ENCODE data around the gene ATF7.

ATF7 gene

DNA sequence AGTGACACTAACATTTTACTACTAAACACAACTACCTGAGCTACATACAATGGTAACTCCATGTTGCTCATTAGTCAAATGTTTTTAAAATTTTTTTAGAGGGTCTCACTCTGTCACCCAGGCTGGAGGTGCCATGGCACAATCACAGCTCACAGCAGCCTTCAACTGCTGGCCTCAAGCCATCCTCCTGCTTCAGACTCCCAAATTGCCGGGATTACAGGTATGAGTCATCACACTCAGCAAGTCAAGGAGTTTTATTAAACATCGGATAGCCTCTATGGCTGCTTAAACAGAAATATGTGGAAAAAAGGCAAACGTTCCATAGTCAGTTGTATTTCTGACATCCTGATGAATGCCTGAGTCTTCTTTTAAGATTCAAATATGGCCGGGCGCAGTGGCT lies 107.8 kb downstream of the ATF7 start:
- Histone ChIP-seq H3K27ac (ENCODE audit: extremely low read depth, low read depth, low read length) (no peak overlapping the region), H3K36me3 (ENCODE audit: control insufficient read depth in 2 of 2, insufficient read depth in 1 of 2, low read length in 2 of 2) (peaks cover 25 to 78% of the 10 kb centered on the region in 2 experiments), H3K4me3 (ENCODE audit: low read depth, low read length) (no peak overlapping the region), H3K9me3 (ENCODE audit: control insufficient read depth, insufficient read depth, low read depth, low read length) (no peaks in the 10 kb centered on the region), H3K4me1 (ENCODE audit: control insufficient read depth, insufficient read depth, low read length) (no peaks in the 10 kb centered on the region)
- TF ChIP-seq ZNF791 (tag by site-specific recombination; IDR thresholded peaks at IDR 0.05) = no peak
- TF ChIP-seq, protein P1, sequence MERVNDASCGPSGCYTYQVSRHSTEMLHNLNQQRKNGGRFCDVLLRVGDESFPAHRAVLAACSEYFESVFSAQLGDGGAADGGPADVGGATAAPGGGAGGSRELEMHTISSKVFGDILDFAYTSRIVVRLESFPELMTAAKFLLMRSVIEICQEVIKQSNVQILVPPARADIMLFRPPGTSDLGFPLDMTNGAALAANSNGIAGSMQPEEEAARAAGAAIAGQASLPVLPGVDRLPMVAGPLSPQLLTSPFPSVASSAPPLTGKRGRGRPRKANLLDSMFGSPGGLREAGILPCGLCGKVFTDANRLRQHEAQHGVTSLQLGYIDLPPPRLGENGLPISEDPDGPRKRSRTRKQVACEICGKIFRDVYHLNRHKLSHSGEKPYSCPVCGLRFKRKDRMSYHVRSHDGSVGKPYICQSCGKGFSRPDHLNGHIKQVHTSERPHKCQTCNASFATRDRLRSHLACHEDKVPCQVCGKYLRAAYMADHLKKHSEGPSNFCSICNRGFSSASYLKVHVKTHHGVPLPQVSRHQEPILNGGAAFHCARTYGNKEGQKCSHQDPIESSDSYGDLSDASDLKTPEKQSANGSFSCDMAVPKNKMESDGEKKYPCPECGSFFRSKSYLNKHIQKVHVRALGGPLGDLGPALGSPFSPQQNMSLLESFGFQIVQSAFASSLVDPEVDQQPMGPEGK (tag by site-specific recombination; IDR thresholded peaks at IDR 0.05) = no peak
- TF ChIP-seq ZNF610 (tag by site-specific recombination; IDR thresholded peaks at IDR 0.05; ENCODE audit: borderline replicate concordance) = no peak
- peak; percentile 67; the same call in 1 of the 2 replicates for TF ChIP-seq ZNF10 (tag by site-specific recombination; IDR thresholded peaks at IDR 0.05)
- TF ChIP-seq ZXDB (tag by site-specific recombination; IDR thresholded peaks at IDR 0.05) = no peak
- no peak for TF ChIP-seq ZFP37 (tag by site-specific recombination; IDR thresholded peaks at IDR 0.05)
- TF ChIP-seq KLF8 (tag by site-specific recombination; IDR thresholded peaks at IDR 0.05) = 0 out of 2 replicates have a peak, but pooled peaks have one; percentile 34
- TF ChIP-seq ZNF660 (tag by site-specific recombination; IDR thresholded peaks at IDR 0.05) = 0 out of 2 replicates have a peak, but pooled peaks have one; percentile 20
- TF ChIP-seq ZNF843 (tag by site-specific recombination; IDR thresholded peaks at IDR 0.05) = no peak
- TF ChIP-seq ZNF530 (tag by site-specific recombination; IDR thresholded peaks at IDR 0.05; ENCODE audit: low read depth) = no peak
- ChIA-PET CTCF (interaction anchor here (2.3 kb wide), 1 partner anchor 10 kb away, joined by 18 read pairs; the partner anchor contains the start of gene NPFF), POLR2A (no interaction called here)

DNA sequence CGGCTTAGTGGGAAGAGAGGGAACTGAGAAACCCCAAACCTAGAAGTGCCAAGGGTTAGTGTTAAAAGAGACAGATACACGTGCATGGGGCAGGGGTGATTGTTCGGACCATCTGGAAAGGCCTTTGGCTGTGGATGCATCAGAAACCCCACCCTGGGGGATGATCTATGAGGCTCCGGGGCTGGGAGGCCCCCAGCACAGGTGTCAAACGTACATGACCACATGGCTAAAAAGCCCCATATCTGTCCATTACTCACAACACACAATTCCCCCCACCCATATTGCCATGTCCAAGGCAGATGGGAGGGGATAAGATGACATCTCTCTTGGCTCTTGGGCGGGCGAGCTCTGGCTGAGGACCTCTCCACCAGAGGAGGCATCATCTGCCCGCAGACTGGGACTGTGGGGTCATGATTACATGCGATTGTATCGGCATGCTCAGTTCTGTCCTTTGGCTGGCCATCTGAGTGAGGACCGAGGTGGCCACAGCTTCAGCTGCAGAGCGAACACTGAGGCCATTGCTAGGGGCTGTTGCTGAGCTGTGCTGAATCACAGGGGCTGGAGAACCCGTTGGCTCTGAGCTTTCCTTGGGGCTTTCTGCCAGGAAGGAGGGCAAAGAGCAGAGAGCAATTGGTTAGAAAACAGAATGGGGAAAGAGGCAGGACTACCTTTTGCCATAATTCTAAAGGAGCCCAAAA lies 109.3 kb downstream of the ATF7 start:
- no peak overlapping the region for H3K4me3 ChIP-seq (ENCODE audit: low read depth, low read length)
- POLR2A ChIA-PET = no interaction called here
- no peaks in the 10 kb centered on the region for H3K9me3 ChIP-seq (ENCODE audit: control insufficient read depth, insufficient read depth, low read depth, low read length)
- H3K36me3 ChIP-seq (ENCODE audit: control insufficient read depth in 2 of 2, insufficient read depth in 1 of 2, low read length in 2 of 2) = peaks cover 25 to 80% of the 10 kb centered on the region in 2 experiments
- H3K27ac ChIP-seq (ENCODE audit: extremely low read depth, low read depth, low read length) = no peak overlapping the region
- TF ChIP-seq ZNF23 (tag by site-specific recombination; IDR thresholded peaks at IDR 0.05; ENCODE audit: borderline replicate concordance) (no peak), ZNF624 (tag by site-specific recombination; IDR thresholded peaks at IDR 0.05) (no peak), ZNF549 (tag by site-specific recombination; IDR thresholded peaks at IDR 0.05) (no peak), YY1 (tag by site-specific recombination; IDR thresholded peaks at IDR 0.05) (no peak), ZFP69B (tag by site-specific recombination; IDR thresholded peaks at IDR 0.05) (no peak), ZNF843 (tag by site-specific recombination; IDR thresholded peaks at IDR 0.05) (no peak), SETDB1 (IDR thresholded peaks at IDR 0.05; ENCODE audit: insufficient read length, low read length) (no peak), ZNF473 (tag by site-specific recombination; IDR thresholded peaks at IDR 0.05) (no peak)
- CTCF ChIA-PET = no interaction called here
- H3K4me1 ChIP-seq (ENCODE audit: control insufficient read depth, insufficient read depth, low read length) = no peaks in the 10 kb centered on the region

DNA sequence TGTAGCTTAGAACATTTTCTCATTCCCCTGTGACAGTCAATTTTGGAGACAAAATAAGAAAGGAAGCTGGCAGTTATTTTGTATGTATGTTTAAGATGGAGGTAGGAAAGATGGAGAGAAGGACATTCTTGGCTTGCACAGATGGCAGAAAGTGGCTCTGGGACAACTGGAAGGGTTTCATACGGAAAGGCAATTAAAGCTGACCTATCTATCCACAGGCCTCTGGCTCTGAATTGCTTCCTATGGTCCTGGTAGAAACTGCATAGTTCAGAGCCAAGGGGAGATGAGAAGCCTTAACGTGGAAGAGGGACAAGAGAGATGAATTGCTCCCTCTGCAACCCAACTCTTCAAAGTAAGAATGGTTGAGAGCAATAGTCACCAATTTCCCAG lies 110.9 kb downstream of the ATF7 start:
- Histone ChIP-seq H3K9me3 (ENCODE audit: control insufficient read depth, insufficient read depth, low read depth, low read length) (no peaks in the 10 kb centered on the region), H3K4me3 (ENCODE audit: low read depth, low read length) (no peak overlapping the region), H3K36me3 (ENCODE audit: control insufficient read depth in 2 of 2, insufficient read depth in 1 of 2, low read length in 2 of 2) (peaks cover 17 to 77% of the 10 kb centered on the region in 2 experiments), H3K4me1 (ENCODE audit: control insufficient read depth, insufficient read depth, low read length) (no peaks in the 10 kb centered on the region), H3K27ac (ENCODE audit: extremely low read depth, low read depth, low read length) (no peak overlapping the region)
- ChIA-PET POLR2A (interaction anchor here (1.2 kb wide), 1 partner anchor 14 kb away, joined by 3 read pairs; the partner anchor contains the start of gene TARBP2), CTCF (interaction anchor here (0.8 kb wide), 1 partner anchor 299 kb away, joined by 3 read pairs; no protein-coding TSS in a partner anchor)
- TF ChIP-seq, protein P2, sequence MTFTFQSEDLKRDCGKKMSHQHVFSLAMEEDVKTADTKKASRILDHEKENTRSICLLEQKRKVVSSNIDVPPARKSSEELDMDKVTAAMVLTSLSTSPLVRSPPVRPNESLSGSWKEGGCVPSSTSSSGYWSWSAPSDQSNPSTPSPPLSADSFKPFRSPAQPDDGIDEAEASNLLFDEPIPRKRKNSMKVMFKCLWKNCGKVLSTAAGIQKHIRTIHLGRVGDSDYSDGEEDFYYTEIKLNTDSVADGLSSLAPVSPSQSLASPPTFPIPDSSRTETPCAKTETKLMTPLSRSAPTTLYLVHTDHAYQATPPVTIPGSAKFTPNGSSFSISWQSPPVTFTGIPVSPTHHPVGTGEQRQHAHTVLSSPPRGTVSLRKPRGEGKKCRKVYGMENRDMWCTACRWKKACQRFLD (tag by site-specific recombination; IDR thresholded peaks at IDR 0.05) = no peak
- TF ChIP-seq ZNF555 (tag by site-specific recombination; conservative IDR thresholded peaks at IDR 0.05) (no peak), ZBTB8A (tag by site-specific recombination; IDR thresholded peaks at IDR 0.05) (no peak), TCF7L2 (IDR thresholded peaks at IDR 0.05; ENCODE audit: borderline replicate concordance, low read depth, low read length) (no peak), ZNF707 (tag by site-specific recombination; IDR thresholded peaks at IDR 0.05) (no peak), ZNF660 (tag by site-specific recombination; IDR thresholded peaks at IDR 0.05) (no peak), ZNF621 (tag by site-specific recombination; IDR thresholded peaks at IDR 0.05) (no peak), ZSCAN30 (tag by site-specific recombination; IDR thresholded peaks at IDR 0.05) (no peak), ZNF561 (tag by site-specific recombination; IDR thresholded peaks at IDR 0.05; ENCODE audit: borderline replicate concordance) (no peak)

All from HEK293 (cell line).